ENCODE results near the gene MYO9B.

MYO9B gene

DNA sequence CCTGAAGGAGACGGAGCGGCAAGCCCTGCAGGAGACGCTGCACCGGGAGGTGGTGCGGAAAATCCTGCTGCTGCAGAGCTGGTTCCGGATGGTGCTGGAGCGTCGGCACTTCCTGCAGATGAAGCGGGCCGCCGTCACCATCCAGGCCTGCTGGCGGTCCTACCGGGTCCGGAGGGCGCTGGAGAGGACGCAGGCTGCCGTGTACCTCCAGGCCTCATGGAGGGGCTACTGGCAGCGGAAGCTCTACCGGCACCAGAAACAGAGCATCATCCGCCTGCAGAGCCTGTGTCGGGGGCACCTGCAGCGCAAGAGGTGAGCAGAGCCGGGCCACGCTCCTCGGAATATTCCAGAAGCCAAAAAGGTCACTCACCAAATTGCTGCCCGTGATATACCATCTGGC is 117.2 kb downstream of the MYO9B start:
- no peaks in the 10 kb centered on the region for H3K9me3 ChIP-seq (ENCODE audit: insufficient read depth, low read length)
- no peaks in the 10 kb centered on the region for H3K27me3 ChIP-seq (ENCODE audit: low read depth, low read length)
- TF ChIP-seq, protein P1, sequence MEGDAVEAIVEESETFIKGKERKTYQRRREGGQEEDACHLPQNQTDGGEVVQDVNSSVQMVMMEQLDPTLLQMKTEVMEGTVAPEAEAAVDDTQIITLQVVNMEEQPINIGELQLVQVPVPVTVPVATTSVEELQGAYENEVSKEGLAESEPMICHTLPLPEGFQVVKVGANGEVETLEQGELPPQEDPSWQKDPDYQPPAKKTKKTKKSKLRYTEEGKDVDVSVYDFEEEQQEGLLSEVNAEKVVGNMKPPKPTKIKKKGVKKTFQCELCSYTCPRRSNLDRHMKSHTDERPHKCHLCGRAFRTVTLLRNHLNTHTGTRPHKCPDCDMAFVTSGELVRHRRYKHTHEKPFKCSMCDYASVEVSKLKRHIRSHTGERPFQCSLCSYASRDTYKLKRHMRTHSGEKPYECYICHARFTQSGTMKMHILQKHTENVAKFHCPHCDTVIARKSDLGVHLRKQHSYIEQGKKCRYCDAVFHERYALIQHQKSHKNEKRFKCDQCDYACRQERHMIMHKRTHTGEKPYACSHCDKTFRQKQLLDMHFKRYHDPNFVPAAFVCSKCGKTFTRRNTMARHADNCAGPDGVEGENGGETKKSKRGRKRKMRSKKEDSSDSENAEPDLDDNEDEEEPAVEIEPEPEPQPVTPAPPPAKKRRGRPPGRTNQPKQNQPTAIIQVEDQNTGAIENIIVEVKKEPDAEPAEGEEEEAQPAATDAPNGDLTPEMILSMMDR (IDR thresholded peaks at IDR 0.05; ENCODE audit: low read depth, low read length) = no peak
- TF ChIP-seq EZH2phosphoT487 (IDR thresholded peaks at IDR 0.05; ENCODE audit: low read depth) = no peak
- no peaks in the 10 kb centered on the region for H3K4me1 ChIP-seq (ENCODE audit: low read length)
- no peaks in the 10 kb centered on the region for H3K79me2 ChIP-seq (ENCODE audit: low read length)
- no peaks in the 10 kb centered on the region for H4K20me1 ChIP-seq (ENCODE audit: insufficient read depth, low read length)
- no peak overlapping the region for H3K4me3 ChIP-seq (ENCODE audit: low read length)
- peaks cover 50% of the 10 kb centered on the region for H3K36me3 ChIP-seq (replicated peaks; ENCODE audit: low read depth, low read length)
- H3K9ac ChIP-seq (ENCODE audit: low read length) = no peak overlapping the region
- no peak overlapping the region for H3K4me2 ChIP-seq (ENCODE audit: low read length)
- H3K27ac ChIP-seq (ENCODE audit: low read length) = no peak overlapping the region
- H2AFZ ChIP-seq (ENCODE audit: low read depth, low read length) = no peak overlapping the region

DNA sequence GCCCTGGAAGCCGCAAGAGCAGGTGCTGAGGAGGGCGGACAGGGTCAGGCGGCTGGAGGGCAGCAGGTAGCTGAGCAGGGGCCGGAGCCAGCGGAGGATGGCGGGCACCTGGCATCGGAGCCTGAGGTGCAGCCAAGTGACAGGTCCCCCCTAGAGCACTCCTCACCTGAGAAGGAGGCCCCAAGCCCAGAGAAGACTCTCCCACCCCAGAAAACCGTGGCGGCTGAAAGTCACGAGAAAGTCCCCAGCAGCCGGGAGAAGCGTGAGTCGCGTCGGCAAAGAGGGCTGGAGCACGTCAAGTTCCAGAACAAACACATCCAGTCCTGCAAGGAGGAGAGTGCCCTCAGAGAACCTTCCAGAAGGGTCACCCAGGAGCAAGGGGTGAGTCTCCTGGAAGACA is 119.0 kb downstream of the MYO9B start:
- no peaks in the 10 kb centered on the region for H3K9me3 ChIP-seq (ENCODE audit: insufficient read depth, low read length)
- no peak overlapping the region for H3K9ac ChIP-seq (ENCODE audit: low read length)
- no peaks in the 10 kb centered on the region for H3K4me1 ChIP-seq (ENCODE audit: low read length)
- TF ChIP-seq, protein P1 (IDR thresholded peaks at IDR 0.05; ENCODE audit: low read depth, low read length) = no peak
- no peak for TF ChIP-seq EZH2phosphoT487 (IDR thresholded peaks at IDR 0.05; ENCODE audit: low read depth)
- H3K79me2 ChIP-seq (ENCODE audit: low read length) = no peaks in the 10 kb centered on the region
- H2AFZ ChIP-seq (ENCODE audit: low read depth, low read length) = no peak overlapping the region
- H4K20me1 ChIP-seq (ENCODE audit: insufficient read depth, low read length) = no peaks in the 10 kb centered on the region
- H3K27me3 ChIP-seq (ENCODE audit: low read depth, low read length) = no peaks in the 10 kb centered on the region
- H3K36me3 ChIP-seq (replicated peaks; ENCODE audit: low read depth, low read length) = peaks cover 53% of the 10 kb centered on the region
- no peak overlapping the region for H3K27ac ChIP-seq (ENCODE audit: low read length)
- no peak overlapping the region for H3K4me3 ChIP-seq (ENCODE audit: low read length)
- H3K4me2 ChIP-seq (ENCODE audit: low read length) = no peak overlapping the region

DNA sequence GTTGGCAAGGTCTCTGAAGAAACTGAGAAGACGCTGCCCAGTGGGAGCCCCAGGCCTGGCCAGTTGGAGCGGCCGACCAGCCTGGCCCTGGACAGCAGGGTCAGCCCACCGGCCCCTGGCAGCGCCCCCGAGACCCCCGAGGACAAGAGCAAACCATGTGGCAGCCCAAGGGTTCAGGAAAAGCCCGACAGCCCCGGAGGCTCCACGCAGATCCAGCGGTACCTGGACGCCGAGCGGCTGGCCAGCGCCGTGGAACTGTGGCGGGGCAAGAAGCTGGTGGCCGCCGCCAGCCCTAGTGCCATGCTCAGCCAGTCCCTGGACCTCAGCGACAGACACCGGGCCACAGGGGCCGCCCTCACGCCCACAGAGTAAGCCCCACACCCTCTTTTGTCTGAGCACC is 119.5 kb downstream of the MYO9B start:
- Histone ChIP-seq H3K27me3 (ENCODE audit: low read depth, low read length) (no peaks in the 10 kb centered on the region), H3K9me3 (ENCODE audit: insufficient read depth, low read length) (no peaks in the 10 kb centered on the region), H3K36me3 (replicated peaks; ENCODE audit: low read depth, low read length) (peaks cover 55% of the 10 kb centered on the region), H2AFZ (ENCODE audit: low read depth, low read length) (no peak overlapping the region), H3K79me2 (ENCODE audit: low read length) (no peaks in the 10 kb centered on the region), H3K9ac (ENCODE audit: low read length) (no peak overlapping the region), H3K27ac (ENCODE audit: low read length) (no peak overlapping the region), H3K4me1 (ENCODE audit: low read length) (no peaks in the 10 kb centered on the region), H4K20me1 (ENCODE audit: insufficient read depth, low read length) (no peaks in the 10 kb centered on the region), H3K4me3 (ENCODE audit: low read length) (no peak overlapping the region), H3K4me2 (ENCODE audit: low read length) (no peak overlapping the region)
- no peak for TF ChIP-seq EZH2phosphoT487 (IDR thresholded peaks at IDR 0.05; ENCODE audit: low read depth)
- TF ChIP-seq, protein P1 (IDR thresholded peaks at IDR 0.05; ENCODE audit: low read depth, low read length) = no peak

DNA sequence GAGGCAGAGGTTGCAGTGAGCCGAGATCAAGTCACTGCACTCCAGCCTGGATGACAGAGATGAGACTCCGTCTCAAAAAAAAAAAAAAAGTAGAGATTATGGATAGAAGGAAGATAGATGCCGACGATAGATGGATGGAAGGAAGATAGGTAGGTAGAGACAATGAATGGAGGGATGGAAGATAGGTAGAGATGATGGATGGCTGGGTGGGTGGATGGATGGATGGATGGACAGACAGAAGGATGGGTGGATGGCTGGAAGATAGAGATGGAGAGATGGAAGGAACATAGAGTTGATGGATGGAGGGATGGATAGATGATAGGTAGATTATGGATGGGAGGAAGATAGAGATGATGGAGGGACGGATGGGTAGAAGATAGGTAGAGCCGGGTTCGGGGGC is 121.0 kb downstream of the MYO9B start:
- no peaks in the 10 kb centered on the region for H4K20me1 ChIP-seq (ENCODE audit: insufficient read depth, low read length)
- TF ChIP-seq, protein P1 (IDR thresholded peaks at IDR 0.05; ENCODE audit: low read depth, low read length) = no peak
- TF ChIP-seq EZH2phosphoT487 (IDR thresholded peaks at IDR 0.05; ENCODE audit: low read depth) = no peak
- peaks cover 61% of the 10 kb centered on the region for H3K36me3 ChIP-seq (replicated peaks; ENCODE audit: low read depth, low read length)
- H3K9me3 ChIP-seq (ENCODE audit: insufficient read depth, low read length) = no peaks in the 10 kb centered on the region
- no peak overlapping the region for H3K4me3 ChIP-seq (ENCODE audit: low read length)
- no peaks in the 10 kb centered on the region for H3K4me1 ChIP-seq (ENCODE audit: low read length)
- no peaks in the 10 kb centered on the region for H3K79me2 ChIP-seq (ENCODE audit: low read length)
- H3K4me2 ChIP-seq (ENCODE audit: low read length) = no peak overlapping the region
- no peak overlapping the region for H2AFZ ChIP-seq (ENCODE audit: low read depth, low read length)
- H3K9ac ChIP-seq (ENCODE audit: low read length) = no peak overlapping the region
- no peak overlapping the region for H3K27ac ChIP-seq (ENCODE audit: low read length)
- H3K27me3 ChIP-seq (ENCODE audit: low read depth, low read length) = no peaks in the 10 kb centered on the region

Measured in OCI-LY3 (cell line).